Measurements from ENCODE around the gene CDV3. TPM values are rescaled to one million over a fixed set of nuclear protein-coding genes. Genes with fewer than 3 reads are reported as not detected.
"Not testable (repeated sequence)": the region's sequence is repeated elsewhere in the genome, so short reads cannot be mapped to it uniquely, and the experiment has no call there.

The CDV3 gene
- polyA plus RNA-seq, 6 donors from 2014 or later = 29.6 to 50.0 (median 38.7) TPM

DNA sequence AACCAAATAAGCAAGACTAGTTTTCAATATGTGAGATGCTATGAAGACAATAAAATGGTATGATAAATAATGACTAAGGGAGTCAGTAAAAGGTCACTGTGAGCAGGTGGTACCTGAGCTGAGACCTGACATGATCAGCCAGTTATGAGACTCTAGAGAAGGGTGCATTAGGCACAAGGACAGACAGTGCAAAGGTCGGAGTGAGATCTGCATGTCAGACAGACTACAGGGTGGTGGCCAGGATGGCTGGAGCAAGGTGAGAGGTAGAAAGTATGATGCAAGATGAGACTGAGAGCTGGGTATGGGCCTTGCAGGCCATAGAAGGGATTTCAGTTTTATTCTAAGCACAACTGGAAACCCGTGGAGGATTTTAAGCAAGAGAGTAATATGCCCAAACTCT is 28.5 kb upstream of the CDV3 start:
- not testable (repeated sequence) for DNase-seq; H3K36me3 Mint-ChIP-seq; H3K27ac Mint-ChIP-seq; ATAC-seq (ENCODE audit: low read depth in 2 of 2); H3K4me3 Mint-ChIP-seq; H3K9me3 Mint-ChIP-seq; H3K27me3 Mint-ChIP-seq
- H3K4me1 Mint-ChIP-seq = peaks cover 8 to 19% (median 12%) of the 10 kb centered on the region in 3 donors

DNA sequence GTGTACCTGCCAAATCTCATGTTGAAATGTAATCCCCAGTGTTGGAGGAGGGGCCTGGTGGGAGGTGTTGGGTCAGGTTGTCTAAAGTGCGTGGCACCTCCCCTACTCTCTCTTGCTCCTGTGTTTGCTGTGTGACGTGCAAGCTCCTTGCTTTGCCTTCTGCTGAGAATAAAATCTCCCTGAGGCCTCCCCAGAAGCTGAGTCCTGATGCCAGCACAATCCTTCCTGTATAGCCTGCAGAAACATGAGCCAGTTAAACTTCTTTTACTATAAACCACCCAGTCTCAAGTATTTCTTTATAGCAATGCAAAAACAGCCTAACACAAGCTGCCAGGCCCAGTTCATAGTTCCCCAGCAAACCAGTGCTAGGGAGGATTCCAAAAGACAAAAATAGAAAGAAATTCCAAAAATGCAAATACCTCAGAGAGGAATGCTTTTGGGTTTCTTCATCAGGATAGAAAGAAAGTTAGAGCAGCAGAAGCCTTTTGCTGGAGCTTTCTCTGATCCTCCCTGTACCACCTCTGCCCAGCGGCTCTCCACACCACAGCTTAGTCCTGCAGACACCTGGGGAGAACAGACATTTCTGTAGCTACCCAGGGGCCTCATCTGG is 25.9 kb upstream of the CDV3 start:
- Mint-ChIP-seq H3K36me3 (no peaks in the 10 kb centered on the region), H3K9me3 (peaks cover 0 to 2% (median 0%) of the 10 kb centered on the region in 7 donors), H3K4me3 (no peak overlapping the region), H3K4me1 (peaks cover 8 to 13% (median 8%) of the 10 kb centered on the region in 3 donors), H3K27ac (peak overlapping the region in 1 of 6 donors; percentile 34), H3K27me3 (peaks cover 0 to 3% (median 0%) of the 10 kb centered on the region in 3 donors)
- ATAC-seq (ENCODE audit: low read depth in 2 of 2) (no peak), DNase-seq (no peak)

DNA sequence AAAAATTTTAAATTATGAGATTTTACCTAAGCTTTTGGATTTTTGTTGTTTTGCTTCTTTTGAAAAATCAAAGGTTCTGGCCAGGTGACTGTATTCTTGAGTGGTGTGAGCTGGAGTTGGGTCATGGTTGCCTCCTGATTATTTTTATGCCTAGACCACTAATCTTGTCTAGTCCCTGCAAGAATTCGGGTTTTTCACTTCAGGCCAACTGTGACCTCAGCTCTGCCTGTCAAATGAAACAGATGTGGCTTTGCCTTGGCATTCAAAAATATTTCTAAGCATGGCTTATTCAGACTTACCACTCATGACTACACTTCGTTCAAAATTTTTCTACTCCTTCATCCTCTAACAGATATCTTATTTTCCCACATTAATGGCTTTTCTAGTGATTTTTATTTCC is 25.4 kb upstream of the CDV3 start:
- Mint-ChIP-seq H3K9me3 (peaks cover 0 to 4% (median 0%) of the 10 kb centered on the region in 7 donors), H3K27me3 (peaks cover 0 to 6% (median 0%) of the 10 kb centered on the region in 3 donors), H3K27ac (peak overlapping the region in 1 of 6 donors; percentile 34), H3K4me3 (no peak overlapping the region), H3K36me3 (no peaks in the 10 kb centered on the region), H3K4me1 (peaks cover 8 to 13% (median 8%) of the 10 kb centered on the region in 3 donors)
- DNase-seq (no peak), ATAC-seq (ENCODE audit: low read depth in 2 of 2) (no peak)

DNA sequence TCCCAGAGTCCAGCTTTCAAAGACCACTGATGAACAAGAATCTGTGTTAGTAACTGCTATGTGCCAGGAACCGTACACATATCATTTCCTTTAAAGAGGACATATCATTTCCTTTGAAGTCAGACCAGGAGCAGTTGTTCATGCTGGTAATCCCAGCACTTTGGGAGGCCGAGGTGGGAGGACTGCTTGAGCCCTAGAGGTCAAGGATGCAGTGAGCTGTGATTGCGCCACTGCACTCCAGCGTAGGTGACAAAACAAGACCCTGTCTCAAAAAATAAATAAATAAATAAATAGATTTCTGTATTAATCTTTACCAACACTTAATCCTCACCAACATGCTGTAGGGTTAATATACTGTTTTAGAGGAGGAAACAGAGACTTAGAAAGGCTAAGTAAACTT is 23.9 kb upstream of the CDV3 start:
- peaks cover 8 to 13% (median 8%) of the 10 kb centered on the region in 3 donors for H3K4me1 Mint-ChIP-seq
- H3K4me3 Mint-ChIP-seq = no peak overlapping the region
- peaks cover 0 to 4% (median 0%) of the 10 kb centered on the region in 7 donors for H3K9me3 Mint-ChIP-seq
- peak overlapping the region in 1 of 6 donors; percentile 56 for H3K27ac Mint-ChIP-seq
- H3K36me3 Mint-ChIP-seq = no peaks in the 10 kb centered on the region
- H3K27me3 Mint-ChIP-seq = peaks cover 0 to 6% (median 0%) of the 10 kb centered on the region in 3 donors
- no peak for ATAC-seq (ENCODE audit: low read depth in 2 of 2)
- DNase-seq = no peak

DNA sequence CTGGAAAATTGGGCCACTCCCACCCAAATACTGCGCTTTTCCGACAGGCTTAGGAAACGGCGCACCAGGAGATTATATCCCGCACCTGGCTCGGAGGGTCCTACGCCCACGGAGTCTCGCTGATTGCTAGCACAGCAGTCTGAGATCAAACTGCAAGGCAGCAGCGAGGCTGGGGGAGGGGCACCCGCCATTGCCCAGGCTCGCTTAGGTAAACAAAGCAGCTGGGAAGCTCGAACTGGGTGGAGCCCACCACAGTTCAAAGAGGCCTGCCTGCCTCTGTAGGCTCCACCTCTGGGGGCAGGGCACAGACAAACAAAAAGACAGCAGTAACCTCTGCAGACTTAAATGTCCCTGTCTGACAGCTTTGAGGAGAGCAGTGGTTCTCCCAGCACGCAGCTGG is 21.9 kb upstream of the CDV3 start:
- peaks cover 8 to 17% (median 16%) of the 10 kb centered on the region in 3 donors for H3K4me1 Mint-ChIP-seq
- not testable (repeated sequence) for H3K27me3 Mint-ChIP-seq; DNase-seq; H3K4me3 Mint-ChIP-seq; H3K9me3 Mint-ChIP-seq; ATAC-seq (ENCODE audit: low read depth in 2 of 2); H3K36me3 Mint-ChIP-seq; H3K27ac Mint-ChIP-seq

DNA sequence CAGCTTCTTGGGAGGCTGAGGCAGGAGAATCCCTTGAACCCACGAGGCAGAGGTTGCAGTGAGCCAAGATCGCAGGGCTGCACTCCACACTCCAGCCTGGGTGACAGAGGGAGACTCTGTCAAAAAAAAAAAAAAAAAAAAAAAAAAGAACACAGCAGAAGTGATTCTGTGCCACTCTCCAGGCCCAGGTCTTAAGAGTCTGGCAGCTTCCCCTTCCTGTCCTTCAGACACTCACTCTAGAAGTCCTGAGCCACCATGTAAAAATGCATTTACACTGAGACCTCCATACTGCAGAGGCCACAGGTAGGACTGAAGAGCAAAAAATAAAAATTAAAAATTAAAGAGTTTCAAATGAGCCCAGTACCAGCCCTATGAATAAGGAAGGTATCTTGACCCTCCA is 11.8 kb upstream of the CDV3 start:
- Mint-ChIP-seq H3K4me1 (peaks cover 4 to 15% (median 6%) of the 10 kb centered on the region in 3 donors), H3K27ac (peak overlapping the region in 1 of 6 donors; percentile 87), H3K27me3 (no peaks in the 10 kb centered on the region), H3K9me3 (peaks cover 0 to 14% (median 3%) of the 10 kb centered on the region in 7 donors), H3K4me3 (no peak overlapping the region), H3K36me3 (peaks cover 0 to 6% of the 10 kb centered on the region in 2 donors)
- ATAC-seq (ENCODE audit: low read depth in 2 of 2) (peak; percentile 46 to 54), DNase-seq (no peak)

DNA sequence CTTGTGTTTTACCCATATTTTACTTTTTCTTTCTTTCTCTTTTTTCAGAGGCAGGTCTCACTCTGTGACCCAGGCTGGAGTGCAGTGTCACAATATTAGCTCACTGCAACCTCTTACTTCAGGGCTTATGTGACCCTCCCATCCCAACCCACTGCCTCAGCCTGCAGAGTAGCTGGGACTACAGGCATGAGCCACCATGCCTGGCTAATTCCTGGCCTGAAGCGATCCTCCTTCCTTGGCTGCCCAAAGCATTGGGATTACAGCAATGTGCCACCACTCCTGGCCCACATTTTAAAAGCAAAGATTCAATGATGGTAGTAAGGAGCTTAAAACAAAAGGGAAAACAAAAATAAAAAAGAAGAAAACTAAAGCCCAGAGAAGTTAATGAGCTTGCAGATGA is 11.1 kb upstream of the CDV3 start:
- Mint-ChIP-seq H3K36me3 (peaks cover 0 to 6% of the 10 kb centered on the region in 2 donors), H3K27me3 (no peaks in the 10 kb centered on the region), H3K4me1 (peaks cover 4 to 22% (median 13%) of the 10 kb centered on the region in 3 donors), H3K27ac (no peak overlapping the region), H3K9me3 (peaks cover 0 to 14% (median 3%) of the 10 kb centered on the region in 7 donors), H3K4me3 (no peak overlapping the region)
- ATAC-seq (ENCODE audit: low read depth in 2 of 2) (no peak), DNase-seq (no peak)

DNA sequence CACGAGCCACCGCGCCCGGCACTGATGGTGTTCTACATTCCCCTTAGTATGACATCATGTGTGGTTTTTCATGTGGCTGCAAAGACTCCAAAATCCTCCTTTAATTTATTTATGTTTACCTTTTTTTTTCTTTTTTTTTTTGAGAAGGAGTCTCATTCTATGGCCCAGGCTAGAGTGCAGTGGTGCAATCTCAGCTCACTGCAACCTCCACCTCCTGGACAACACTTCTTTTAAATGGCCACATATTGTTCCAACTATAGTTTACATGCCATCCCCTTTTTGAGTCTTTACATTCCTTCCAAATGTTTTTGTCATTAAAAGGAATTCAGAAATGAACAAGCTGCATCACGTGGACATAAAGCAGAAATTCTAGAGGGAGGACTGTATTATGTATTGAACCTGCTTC is 10.3 kb upstream of the CDV3 start:
- H3K4me1 Mint-ChIP-seq = peaks cover 8 to 29% (median 13%) of the 10 kb centered on the region in 3 donors
- peaks cover 0 to 6% of the 10 kb centered on the region in 2 donors for H3K36me3 Mint-ChIP-seq
- H3K4me3 Mint-ChIP-seq = no peak overlapping the region
- ATAC-seq (ENCODE audit: low read depth in 2 of 2) (no peak), DNase-seq (no peak)
- H3K27me3 Mint-ChIP-seq = no peaks in the 10 kb centered on the region
- no peak overlapping the region for H3K27ac Mint-ChIP-seq
- H3K9me3 Mint-ChIP-seq = peaks cover 0 to 13% (median 3%) of the 10 kb centered on the region in 7 donors

DNA sequence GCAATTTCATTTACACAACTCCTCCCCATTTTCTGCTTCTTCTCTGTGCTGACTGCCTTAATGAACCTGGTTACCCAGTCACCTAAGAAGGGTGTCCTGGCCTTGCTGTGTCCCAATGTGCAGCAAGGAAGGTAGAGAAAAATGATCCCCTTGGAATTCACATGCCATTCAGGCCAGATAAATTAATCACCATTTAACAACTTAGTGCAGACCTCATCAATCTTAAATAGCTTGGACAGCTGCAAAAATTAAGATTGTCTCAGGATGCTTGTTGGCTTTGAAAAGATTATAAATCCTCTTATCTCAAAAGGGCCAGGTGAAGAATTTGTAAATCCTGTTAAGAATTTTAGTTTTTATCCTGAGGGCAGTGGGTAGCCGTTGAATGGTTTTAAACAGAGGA is 9.7 kb upstream of the CDV3 start:
- no peak for ATAC-seq (ENCODE audit: low read depth in 2 of 2)
- Mint-ChIP-seq H3K36me3 (no peaks in the 10 kb centered on the region), H3K27me3 (no peaks in the 10 kb centered on the region), H3K4me1 (peaks cover 10 to 32% (median 13%) of the 10 kb centered on the region in 3 donors), H3K4me3 (no peak overlapping the region), H3K27ac (no peak overlapping the region), H3K9me3 (peaks cover 0 to 7% (median under 1%) of the 10 kb centered on the region in 7 donors)
- no peak for DNase-seq

DNA sequence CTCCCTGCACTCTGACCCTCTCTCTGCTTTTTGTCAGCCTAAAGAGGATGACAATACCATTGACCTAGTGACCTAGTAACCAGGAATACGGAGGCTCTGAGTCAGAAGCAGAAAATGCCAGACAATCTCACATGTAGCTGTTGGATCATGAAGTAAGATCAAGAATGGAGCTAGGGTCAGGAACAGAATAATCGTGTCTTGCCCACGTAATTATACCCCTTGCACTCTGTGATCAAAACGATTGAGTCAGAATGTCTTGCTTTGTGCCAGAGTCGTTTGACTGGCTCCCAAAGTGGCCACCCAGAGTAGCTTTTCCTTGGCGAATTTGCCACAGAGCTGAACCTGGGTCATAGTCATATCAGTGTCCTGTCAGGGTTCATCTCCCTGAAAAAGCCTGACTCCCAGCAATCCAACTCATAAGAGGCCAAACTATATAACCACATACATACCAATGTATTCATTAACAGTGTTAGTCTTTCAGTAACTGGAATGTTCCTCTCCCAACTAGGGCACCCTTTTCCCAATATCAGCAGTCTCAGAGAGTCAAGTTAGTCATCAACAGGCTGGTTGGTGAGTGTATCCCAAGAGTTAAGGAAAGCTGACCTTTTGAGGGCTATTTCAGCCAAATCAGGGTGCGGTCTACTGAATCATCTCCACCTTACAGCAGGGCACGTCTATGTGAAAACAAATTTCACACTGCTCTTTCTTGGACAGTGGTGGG is 5.0 kb upstream of the CDV3 start:
- DNase-seq = no peak
- Mint-ChIP-seq H3K9me3 (no peaks in the 10 kb centered on the region), H3K4me1 (peaks cover 28 to 56% (median 38%) of the 10 kb centered on the region in 3 donors), H3K4me3 (peak overlapping the region in 1 of 8 donors; percentile 12), H3K36me3 (no peaks in the 10 kb centered on the region), H3K27me3 (no peaks in the 10 kb centered on the region), H3K27ac (no peak overlapping the region)
- ATAC-seq (ENCODE audit: low read depth in 2 of 2) = no peak

DNA sequence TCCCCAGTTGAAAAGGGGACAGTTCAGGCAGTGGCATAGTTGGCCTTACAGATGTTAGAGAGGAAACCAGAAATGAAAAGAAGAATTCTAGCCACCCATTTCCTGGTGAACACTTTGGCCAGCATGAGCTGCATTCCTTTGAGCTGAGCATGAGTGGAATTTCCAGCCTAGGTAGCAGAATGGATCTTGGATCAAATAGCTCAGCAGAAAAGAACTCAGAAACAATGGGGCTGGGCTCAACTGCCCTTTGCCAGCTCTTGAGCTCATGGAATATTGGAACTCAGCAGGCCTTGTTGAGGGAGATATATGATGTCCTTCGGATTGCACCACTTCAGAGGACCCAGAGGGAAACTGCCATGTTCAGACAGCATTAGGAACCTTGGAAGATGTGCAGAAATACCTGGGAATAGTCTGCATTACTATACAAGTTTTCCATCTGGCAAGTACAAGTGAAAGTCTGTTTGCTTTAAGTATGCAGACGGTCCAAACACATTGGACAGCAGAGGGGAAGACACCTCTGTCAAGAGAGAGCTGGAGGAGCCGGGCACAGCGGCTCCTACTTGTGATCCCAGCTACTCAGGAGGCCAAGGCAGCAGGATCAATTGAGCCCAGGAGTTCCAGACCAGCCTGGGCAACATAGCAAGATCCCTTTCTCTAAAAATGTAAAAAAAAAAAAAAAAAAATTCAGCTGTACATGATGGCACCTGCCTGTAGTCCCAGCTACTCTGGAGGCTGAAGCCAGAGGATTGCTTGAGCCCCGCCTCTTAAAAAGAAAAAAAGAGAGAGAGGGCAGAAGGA is 3.1 kb upstream of the CDV3 start:
- Mint-ChIP-seq H3K4me1 (peaks cover 36 to 66% (median 47%) of the 10 kb centered on the region in 3 donors), H3K27ac (peak overlapping the region in 2 of 6 donors; percentile 43 to 93), H3K36me3 (peaks cover 0 to 4% of the 10 kb centered on the region in 2 donors), H3K4me3 (peak overlapping the region in 4 of 8 donors; percentile 19 to 51 (median 32)), H3K27me3 (no peaks in the 10 kb centered on the region), H3K9me3 (no peaks in the 10 kb centered on the region)
- ATAC-seq (ENCODE audit: low read depth in 2 of 2) (no peak), DNase-seq (no peak)

DNA sequence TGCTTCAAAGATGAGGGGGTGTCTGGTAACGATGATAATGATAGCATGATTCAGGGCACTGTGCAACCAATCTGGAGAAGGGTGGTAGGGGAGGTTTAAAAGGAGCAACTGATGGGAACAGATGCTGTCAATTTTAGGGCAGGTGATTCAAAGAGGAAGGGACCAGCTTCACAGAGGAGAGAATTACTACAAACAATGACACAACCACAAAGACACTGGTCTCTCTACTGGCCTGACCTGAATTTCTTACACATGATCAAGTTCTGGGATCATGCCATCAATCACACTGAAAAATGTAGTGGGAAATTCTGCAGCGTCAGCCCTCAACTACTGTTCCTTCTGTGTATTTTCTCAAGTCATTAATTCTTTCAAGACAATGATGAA is 2.6 kb upstream of the CDV3 start:
- ATAC-seq (ENCODE audit: low read depth in 2 of 2) (no peak), DNase-seq (no peak)
- Mint-ChIP-seq H3K27me3 (no peaks in the 10 kb centered on the region), H3K27ac (peak overlapping the region in 2 of 6 donors; percentile 43 to 93), H3K4me1 (peaks cover 39 to 71% (median 47%) of the 10 kb centered on the region in 3 donors), H3K9me3 (no peaks in the 10 kb centered on the region), H3K4me3 (peak overlapping the region in 6 of 8 donors; percentile 19 to 78 (median 51)), H3K36me3 (peaks cover 0 to 4% of the 10 kb centered on the region in 2 donors)

Measured in naive B cell (primary cell).